Gastrocnemius medialis (tissue), 4 donors: ENCODE results near the gene RPS6KC1.

Experiments used
- POLR2A ChIP-seq, 2 donors: fragments of 450-650 bp; IDR thresholded peaks; one replicate each; pipeline ENCODE4 v1.6.1; 2017; ENCODE audit warnings: antibody characterized with exemption in 2 of 2, mild to moderate bottlenecking in 2 of 2, moderate library complexity in 2 of 2
- TF ChIP-seq, protein P1 (sequence below), 5 experiments: fragments of 450-650 bp in 3 of 5; fragments of 200-600 bp in 2 of 5; sonication (generic) in 2 of 5; IDR thresholded peaks in 4 of 5; conservative IDR thresholded peaks in 1 of 5; 1 replicate in 4 of 5; 2 replicates in 1 of 5; pipeline ENCODE4 v1.5.1; 2016 to 2019; ENCODE audit warnings: antibody characterized with exemption in 5 of 5, mild to moderate bottlenecking in 3 of 5, moderate library complexity in 3 of 5

GRCh38 chr1:213089924-213090677 lies 39.1 kb downstream of the RPS6KC1 start:
- TF ChIP-seq, protein P1, sequence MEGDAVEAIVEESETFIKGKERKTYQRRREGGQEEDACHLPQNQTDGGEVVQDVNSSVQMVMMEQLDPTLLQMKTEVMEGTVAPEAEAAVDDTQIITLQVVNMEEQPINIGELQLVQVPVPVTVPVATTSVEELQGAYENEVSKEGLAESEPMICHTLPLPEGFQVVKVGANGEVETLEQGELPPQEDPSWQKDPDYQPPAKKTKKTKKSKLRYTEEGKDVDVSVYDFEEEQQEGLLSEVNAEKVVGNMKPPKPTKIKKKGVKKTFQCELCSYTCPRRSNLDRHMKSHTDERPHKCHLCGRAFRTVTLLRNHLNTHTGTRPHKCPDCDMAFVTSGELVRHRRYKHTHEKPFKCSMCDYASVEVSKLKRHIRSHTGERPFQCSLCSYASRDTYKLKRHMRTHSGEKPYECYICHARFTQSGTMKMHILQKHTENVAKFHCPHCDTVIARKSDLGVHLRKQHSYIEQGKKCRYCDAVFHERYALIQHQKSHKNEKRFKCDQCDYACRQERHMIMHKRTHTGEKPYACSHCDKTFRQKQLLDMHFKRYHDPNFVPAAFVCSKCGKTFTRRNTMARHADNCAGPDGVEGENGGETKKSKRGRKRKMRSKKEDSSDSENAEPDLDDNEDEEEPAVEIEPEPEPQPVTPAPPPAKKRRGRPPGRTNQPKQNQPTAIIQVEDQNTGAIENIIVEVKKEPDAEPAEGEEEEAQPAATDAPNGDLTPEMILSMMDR (IDR thresholded peaks at IDR 0.05 in 4 of 5, conservative IDR thresholded peaks at IDR 0.05 in 1 of 5), result no peak
- no peak for TF ChIP-seq POLR2A (IDR thresholded peaks at IDR 0.05)
